Liver (tissue), 3 donors: ENCODE data around the gene OLIG2.

Source experiments
- CTCF ChIP-seq: fragments of 150-350 bp; IDR thresholded peaks from 2 replicates; pipeline ENCODE4 v1.5.1; 2017; ENCODE audit warnings: improper control_type of control experiment, low read depth, low read length; ENCODE audit not compliant: missing input control
- GABPA ChIP-seq, 2 donors: IDR thresholded peaks in 1 of 2; conservative IDR thresholded peaks in 1 of 2; 2 replicates each; pipeline ENCODE4 v1.6.1; 2016; ENCODE audit warnings: antibody characterized with exemption in 2 of 2, mild to moderate bottlenecking in 1 of 2, moderate library complexity in 1 of 2
- RAD21 ChIP-seq, 2 donors: IDR thresholded peaks; 2 replicates each; pipeline ENCODE4 v1.6.1; 2016; ENCODE audit warnings: antibody characterized with exemption in 2 of 2, mild to moderate bottlenecking in 2 of 2
- REST ChIP-seq: IDR thresholded peaks from 2 replicates; pipeline ENCODE4 v1.6.1; 2016; ENCODE audit warnings: antibody characterized with exemption, mild to moderate bottlenecking
- SP1 ChIP-seq: IDR thresholded peaks from 2 replicates; pipeline ENCODE4 v1.6.1; 2018; ENCODE audit warnings: antibody characterized with exemption, mild to moderate bottlenecking
- donor health status: healthy.
- donor health status: healthy.

GRCh38 chr21:33036430-33037162 lies 10.9 kb downstream of the OLIG2 start:
- TF ChIP-seq CTCF = no peak
- TF ChIP-seq SP1 = no peak
- TF ChIP-seq RAD21 (IDR thresholded peaks at IDR 0.05) = no peak
- no peak for TF ChIP-seq REST
- no peak for TF ChIP-seq GABPA (IDR thresholded peaks at IDR 0.05 in 1 of 2, conservative IDR thresholded peaks at IDR 0.05 in 1 of 2)
